IPS-NIHi7 (cell line): ENCODE data around the gene SH3BP5L.
"Not testable (repeated sequence)": the region's sequence is repeated elsewhere in the genome, so short reads cannot be mapped to it uniquely, and the experiment has no call there.

ENCODE experiments used
- DNase-seq: peaks from one replicate; pipeline ENCODE4 v3.0.0; 2012; ENCODE audit warnings: mixed read lengths; ENCODE audit errors: extremely low spot score

SH3BP5L gene

DNA sequence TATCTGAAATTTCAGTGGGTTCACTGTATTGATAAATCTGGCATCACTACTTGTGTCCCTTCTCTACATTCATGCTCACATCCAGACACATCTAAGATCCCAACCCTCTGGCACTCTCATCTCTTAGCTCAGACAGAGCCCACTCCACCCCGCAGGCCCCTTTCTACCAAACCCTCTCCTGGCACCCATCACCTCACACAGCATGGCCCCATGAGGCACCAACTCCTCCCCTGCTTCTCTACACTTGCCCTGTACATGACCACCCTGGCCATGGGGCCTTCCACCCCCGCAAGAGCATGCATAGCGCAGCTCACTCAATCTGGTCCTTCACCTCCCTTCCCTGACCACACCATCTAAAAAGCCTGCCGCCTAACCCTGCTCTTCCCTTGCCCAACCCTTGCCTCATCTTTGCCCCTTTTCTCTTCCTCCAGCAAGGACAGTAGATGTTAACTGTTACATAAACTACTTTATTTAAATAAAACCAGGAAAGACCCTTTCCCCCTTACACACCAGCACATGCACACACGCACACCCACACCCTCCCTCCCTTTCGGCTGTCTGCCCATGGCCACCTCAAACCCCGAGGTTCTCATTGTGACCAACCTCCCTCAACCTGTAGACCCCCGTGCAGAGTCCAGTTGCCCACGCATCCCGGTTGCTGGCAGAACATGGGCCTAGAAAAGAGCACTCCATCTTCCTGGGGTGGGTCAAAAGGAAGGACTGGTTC, 15.6 kb downstream of the SH3BP5L start:
- no peak for DNase-seq

DNA sequence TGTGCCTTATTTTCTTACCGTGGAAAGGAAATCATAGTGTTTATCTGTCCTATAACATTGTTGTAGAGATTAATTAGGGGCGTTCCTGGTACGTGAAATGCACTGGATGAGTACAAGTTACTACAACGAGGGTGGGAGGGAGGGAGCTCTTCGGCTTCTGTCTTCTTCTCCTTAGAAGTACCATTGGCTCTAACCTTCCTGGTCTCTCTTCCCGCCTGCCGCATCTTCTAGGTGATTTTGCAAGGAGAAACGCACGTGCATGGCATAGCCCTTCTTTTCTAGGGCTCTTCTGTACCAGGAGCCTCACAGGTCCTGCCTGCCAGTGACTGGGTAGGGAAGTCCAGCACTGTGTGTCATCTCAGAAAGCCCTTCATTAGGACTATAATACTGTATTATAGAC, 16.8 kb downstream of the SH3BP5L start:
- no peak for DNase-seq

DNA sequence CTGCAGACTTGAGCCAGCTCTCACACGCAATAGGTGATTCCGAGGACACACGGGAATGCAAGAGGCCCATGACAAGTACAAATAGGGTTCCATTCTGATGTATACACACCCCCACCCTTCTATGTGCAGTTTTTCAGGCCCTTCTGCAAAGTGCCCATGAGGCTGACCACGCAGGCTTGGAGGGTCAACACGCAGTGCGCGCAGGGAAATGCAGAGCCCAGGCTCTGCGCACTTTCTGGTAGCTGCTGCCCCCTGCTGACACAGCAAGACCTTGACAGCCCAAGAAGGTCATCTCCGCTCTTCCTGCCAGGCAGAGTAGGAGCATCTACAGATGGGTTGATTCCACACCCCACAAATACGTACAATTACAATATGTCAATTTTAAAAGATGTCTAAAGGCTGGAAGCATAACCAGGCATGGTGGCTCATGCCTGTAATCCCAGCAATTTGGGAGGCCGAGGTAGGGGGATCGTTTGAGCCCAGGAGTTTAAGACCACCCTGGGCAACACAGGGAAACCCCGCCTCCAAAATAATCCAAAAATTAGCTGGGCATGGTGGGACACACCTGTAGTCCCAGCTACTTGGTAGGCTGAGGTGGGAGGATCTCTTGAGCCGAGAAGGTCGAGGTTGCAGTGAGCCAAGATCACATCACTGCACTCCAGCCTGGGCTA, 18.5 kb downstream of the SH3BP5L start:
- DNase-seq, result peak; percentile 78

DNA sequence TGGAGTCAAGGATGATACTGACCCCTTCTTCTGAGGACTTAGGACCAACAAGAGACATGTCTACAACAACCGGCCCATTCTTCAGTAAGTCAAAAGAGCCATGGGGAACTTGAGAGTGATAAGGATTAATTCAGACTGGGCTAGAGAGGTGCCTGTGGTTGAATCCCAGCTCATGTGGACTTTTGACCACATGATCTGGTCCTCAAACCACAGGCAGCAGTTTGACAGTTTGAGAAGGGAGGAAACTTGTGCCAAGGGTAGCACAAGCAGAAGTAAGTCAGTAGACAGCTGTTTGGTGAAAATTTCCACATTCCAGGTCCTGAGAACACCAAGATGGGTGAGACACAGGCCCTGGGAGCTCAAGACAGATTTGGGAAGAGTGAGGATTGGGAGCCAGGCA, 19.8 kb downstream of the SH3BP5L start:
- no peak for DNase-seq

DNA sequence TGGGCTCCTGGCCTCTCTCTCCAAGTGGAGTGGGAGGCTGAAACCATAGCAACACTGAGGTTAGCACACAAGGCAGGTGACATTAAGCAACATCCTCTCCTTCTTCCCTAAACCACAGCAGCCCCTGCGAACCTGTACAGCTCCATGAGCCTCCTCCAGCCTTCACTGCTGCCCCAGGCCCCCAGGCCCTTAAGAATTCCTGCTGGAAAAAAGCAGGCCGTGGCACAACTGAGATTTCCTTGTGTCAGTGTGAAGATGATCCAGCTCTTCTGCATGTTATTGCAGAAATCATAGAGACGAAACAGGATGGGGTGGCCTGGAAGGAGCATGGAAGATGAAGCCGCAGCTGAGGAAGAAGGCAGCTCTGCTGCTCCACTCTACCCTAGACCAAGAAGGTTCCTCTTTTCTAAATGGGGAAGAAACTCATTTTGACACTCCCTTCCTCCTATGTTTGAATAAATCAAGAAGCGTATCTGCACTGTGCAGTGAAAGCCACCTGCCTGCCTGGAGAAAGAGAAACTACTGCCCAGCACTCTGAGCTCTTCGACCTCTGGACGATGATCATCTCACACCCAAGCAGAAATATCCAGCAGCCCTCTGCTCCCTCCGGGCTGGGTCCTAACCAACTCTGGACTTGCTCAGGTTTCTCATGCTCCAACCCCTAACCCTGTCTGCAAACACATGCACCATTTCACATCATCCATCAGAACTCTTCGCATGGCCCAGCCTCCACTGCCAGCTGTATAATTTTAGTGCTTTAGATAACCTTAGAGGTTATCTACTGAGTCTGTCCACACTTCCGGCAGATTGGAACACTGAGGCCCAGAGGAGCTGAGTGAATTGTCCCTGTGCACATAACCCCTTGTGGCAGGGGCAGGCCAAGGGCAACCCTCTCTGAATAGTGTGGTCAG, 20.7 kb downstream of the SH3BP5L start:
- DNase-seq, result no peak

DNA sequence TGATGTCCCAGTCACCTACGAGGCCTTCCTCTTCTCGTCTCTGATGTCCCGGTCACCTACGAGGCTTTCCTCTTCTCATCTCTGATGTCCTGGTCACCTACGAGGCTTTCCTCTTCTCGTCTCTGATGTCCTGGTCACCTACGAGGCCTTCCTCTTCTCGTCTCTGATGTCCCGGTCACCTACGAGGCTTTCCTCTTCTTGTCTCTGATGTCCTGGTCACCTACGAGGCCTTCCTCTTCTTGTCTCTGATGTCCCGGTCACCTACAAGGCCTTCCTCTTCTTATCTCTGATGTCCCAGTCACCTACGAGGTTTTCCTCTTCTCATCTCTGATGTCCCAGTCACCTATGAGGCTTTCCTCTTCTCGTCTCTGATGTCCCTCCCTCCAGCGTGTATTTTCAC, 22.2 kb downstream of the SH3BP5L start:
- DNase-seq, result not testable (repeated sequence)

DNA sequence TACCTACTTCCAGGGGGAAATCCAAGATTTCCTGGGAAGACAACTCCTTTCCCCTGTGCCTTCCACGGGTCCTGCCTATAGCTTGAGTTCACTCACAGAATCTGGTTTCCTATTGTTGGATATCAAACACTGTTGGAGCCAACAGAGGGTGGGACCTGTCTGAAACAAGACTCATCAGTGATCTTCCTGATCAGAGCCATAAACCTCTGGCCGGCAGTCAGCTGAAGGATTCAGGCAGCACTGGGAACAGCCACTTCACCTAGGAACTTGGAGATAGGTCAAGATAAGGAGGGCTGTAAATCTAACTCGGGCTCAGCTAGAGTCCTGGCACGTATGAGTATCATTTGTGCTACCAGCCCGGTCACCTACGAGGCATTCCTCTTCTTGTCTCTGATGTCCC, 23.3 kb downstream of the SH3BP5L start:
- no peak for DNase-seq

DNA sequence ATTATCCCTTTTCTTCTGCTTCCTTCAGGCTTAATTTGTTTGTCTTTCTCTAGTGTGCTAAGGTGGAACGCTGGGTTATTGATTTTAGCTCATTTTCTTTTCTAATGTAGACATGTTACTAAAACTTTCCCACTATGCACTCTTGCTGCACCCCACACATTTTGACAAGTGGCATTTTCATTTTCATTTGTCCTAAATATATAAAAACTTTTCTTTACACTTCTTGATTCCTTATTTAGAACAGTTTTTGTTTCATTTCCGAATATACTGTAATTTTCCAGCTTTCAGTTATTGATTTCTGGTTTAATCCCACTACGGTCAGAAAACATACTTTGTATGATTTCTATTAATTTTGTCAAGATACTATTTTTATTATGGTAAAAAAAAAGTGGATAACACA, 25.3 kb downstream of the SH3BP5L start:
- DNase-seq, result no peak

DNA sequence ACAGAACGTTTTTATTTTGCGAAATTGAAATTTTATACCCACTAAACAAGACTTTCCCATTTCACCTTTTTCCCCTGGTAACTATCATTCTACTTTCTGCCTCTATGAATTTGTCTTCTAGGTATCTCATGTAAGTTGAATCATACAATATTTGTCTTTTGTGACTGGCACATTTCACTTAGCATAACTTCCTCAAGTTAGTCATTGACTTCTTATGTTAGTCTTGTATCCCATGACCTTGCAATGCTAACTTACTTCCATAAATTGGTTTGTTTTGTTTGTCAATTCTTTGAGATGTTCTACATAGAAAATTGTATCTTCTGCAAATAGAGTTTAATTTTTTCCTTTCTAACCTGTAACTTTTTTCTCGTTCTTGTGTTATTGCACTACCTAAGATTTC, 26.9 kb downstream of the SH3BP5L start:
- DNase-seq, result no peak

DNA sequence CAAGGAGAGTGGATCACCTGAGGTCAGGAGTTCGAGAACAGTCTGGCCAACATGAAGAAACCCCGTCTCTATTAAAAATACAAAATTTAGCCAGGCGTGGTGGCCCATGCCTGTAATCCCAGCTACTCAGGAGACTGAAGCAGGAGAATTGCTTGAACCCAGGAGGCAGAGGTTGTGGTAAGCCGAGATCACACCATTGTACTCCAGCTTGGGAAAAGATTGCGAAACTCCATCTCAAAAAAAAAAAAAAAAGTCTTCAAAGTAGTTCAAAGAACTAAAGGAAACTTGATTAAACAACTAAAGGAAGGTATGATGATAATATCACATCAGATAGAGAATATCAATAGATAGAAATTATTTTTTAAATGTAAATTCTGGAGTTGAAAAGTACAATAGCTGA, 31.1 kb downstream of the SH3BP5L start:
- not testable (repeated sequence) for DNase-seq

DNA sequence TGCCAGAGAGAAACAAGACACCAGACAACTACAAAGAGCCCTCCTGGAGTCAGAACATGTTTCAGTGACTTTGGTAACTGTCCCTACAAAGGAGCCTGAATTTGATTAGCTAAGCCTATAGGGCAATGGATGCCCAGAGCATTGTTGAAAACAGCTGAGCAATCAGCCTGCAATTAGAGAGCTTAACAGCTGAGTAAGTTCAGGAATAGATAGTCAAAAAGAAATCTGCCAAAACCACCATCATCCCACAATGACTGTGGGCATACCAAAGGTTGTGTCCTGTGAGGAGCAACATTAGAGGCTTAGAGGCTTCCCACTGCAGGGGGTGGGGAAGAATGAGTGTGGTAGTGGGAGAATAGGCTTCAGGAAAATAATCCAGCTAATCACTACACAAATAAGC, 32.1 kb downstream of the SH3BP5L start:
- DNase-seq, result no peak

DNA sequence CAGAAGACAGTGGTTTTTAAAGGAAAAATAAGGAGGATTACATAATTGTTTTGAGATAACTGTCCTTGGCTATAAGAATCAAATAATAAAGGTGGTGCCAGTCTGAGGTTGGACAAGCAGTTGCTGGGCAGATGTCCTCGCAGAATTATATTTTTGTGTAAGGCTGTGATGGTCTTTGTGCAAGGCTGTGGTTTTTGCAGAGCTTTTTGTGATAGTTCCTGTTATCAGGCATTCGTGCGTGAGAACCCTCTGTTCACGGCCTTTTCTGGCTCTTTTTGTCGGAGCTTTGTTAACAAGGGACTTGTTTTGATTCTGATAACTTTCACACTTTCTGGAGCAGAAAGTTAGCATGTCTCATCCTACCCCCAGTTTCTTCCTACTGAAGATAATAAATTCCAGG, 33.4 kb downstream of the SH3BP5L start:
- no peak for DNase-seq

DNA sequence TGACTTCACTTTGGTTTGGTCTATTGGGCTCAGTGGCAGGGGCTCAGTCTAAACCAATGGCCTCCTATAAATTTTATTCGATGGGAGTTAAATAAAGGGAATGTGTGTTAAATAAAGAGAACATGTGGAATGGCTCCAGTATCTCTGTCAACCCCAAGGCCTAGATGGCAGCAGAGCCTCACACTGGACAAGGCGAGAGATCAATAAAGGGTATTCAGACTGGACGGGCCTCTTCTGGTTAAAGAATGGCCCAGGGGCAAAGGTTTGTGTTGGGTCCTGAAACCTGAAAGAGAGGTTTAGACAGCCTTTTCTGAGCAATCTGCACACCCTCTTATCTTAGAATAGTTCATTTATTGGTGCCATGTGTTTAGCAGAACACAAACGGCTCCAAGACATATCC, 34.7 kb downstream of the SH3BP5L start:
- DNase-seq, result no peak

DNA sequence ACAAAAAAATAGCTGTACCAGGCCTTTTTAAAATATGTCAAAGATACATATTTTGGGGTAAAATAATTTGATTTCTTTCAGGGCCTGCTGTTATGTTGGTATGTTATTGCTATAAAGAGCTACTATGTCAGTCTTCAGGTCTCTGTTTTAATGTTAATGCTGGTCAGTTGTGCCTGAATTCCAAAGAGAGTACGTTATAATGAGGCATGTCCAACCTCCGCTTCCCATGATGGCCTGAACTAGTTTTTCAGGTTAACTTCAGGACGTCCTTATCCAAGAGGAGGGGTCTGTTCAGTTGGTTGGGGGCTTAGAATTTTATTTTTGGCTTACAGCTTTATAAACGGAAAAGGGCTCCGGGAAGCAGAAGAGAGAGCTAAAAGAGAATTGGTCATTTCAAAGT, 35.3 kb downstream of the SH3BP5L start:
- no peak for DNase-seq

DNA sequence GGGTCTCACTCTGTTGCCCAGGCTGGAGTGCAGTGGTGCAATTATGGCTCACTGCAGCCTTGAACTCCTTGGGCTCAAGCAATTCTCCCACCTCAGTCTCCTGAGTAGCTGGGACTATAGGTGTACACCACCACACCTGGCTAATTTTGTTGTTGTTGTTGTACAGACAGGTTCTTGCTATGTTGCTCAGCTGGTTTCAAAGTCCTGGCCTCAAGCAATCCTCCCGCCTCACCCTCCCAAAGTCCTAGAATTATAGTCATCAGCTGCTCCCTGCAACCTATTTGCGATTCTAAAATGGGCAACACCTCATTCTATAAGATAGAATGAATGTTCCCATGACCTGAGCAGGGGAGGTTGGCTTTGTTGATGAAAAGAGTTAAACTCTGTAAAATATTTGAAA, 36.4 kb downstream of the SH3BP5L start:
- DNase-seq, result not testable (repeated sequence)

DNA sequence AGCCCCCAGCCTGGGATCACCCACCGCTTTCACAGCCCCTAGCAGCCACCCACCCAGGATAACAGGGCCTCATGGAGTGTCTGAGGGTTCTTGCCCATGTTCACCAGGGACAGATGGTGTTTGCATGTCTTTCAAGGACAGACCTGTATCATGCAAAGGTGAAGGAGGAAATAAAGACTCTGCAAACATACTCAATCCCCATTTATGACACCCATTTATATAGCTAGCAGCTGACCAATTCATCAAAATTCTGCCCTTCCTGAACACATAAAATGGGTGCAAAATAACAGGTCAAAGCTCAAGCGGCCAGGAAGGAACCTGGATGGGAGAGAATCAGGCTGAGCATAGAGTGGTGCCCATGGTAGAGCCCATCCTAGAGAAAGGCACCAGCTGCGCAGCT, 37.4 kb downstream of the SH3BP5L start:
- DNase-seq, result no peak

DNA sequence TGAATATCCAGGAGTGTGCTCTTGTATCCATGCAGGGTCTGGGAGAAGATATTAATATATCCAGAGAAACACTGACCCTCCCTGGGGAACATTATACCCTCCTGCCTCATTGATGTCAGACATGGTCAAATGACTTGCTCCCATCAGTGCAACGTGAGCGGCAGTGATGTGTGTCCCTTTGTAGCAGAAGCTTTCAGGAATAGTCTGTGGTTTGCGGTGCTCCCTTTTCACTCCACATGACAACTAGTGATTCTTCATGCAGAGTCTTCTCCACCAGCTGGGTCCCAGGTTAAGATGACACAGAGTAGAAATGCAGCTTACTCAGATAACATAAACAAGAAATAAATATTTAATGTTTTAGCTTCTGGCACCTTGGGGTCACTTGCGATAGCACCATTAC, 38.3 kb downstream of the SH3BP5L start:
- DNase-seq, result no peak

DNA sequence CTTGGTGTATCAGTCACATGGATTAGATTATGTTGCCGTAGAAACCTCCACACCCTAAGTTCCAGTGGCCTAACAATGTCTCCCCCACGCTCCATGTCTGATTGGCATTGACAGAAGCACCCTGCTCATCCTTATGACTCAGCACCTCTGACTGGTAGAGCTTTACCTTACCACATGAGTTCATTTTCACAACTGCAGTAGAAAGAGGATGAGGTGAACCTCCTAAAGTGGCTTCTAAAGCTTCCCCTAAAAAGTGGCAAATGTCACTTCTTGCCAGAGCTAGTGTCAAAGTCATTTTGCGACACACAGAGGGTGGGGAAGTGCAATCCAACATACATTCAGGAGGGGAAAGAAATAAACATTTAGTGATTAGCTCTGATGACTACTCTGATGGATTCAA, 39.6 kb downstream of the SH3BP5L start:
- DNase-seq, result no peak

DNA sequence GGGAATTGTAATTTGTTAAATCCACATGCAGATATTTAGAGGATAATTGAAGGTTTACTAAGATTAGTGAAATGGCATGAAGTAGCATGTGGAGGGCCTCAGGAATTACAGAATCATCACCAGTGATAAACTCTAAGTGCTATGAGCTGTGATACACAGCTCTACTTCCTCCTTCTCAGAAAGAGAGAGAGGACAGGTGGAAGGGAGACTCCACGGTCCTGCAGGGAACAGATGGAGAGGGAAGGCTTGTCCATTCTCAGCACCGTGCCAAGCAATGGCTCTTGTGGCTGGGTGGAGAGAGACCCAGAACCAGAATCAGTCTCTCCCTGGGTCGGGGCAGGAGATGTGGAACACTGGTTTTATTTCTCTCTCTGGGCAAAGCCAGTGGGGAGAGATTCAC, 42.3 kb downstream of the SH3BP5L start:
- no peak for DNase-seq

DNA sequence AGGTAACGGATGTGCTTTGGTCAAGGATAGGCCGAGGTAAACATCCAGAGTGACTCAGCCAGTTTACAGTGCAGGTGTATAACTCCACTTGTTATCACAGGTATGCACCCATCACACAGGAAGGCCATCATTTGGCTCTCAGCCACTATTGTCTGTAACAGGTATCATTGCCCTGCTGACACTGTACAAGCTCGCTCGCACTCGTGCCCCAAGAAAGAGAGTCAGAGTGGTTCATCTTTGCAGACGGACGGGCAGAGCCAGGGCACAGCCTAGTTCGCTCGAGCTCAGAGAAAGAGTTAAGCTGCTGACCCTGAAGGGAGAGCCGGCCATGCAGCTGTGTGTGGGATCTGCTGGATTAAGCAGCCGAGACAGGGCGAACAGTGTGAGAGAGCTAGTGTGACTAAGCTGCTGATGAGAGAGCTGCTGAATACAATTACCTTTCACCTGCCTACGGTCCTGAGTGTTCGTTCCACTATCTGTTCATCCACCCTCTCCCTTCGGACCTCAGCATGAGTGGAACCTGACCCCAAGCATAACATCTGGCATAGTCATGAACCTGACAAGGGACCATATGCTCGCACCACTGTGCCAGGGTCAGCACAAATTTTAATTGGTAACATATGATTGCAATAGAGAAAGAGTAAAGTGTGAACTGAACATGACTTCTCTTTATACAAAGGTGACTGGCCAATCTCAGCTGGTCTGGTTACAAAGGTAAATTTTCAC, 43.1 kb downstream of the SH3BP5L start:
- no peak for DNase-seq

DNA sequence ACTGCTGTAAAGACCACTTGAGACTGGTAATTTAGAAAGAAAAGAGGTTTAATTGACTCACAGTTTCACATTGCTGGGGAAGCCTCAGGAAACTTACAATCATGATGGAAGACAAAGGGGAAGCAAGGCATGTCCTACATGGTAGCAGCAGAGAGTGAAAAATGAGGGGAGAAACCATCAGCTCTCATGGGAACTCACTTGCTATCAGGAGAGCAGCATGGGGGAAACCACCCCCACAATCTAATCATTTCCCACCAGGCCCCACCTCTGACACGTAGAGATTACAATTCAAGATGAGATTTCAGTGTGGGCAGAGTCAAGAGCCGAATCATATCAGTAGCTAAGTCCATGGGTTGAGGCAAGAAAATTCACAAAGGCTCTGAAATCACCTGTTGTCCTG, 46.4 kb downstream of the SH3BP5L start:
- DNase-seq, result no peak

DNA sequence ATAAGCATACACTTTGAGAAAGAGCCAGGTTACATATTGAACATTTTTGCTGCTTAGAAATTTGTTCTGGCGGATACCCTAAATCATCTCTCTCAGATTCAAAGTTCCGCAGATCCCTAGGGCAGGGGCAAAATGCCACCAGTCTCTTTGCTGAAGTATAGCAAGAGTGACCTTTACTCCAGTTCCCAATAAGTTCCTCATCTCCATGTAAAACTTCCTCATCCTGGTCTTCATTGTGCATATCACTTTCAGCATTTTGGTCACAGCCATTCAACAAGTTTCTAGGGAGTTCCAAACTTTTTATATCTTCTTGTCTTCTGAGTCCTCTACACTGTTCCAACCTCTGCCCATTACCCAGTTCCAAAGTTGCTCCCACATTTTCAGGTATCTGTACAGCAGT, 46.8 kb downstream of the SH3BP5L start:
- no peak for DNase-seq
